Measurements from ENCODE around the gene TMEM44.
A peak's percentile ranks its signal among the peaks of the same experiment; 100 is the strongest.

The TMEM44 gene

GRCh38 chr3:194556086-194557056, 76.8 kb downstream of the TMEM44 start:
- Mint-ChIP-seq H3K4me3 (no peak overlapping the region), H3K27me3 (ENCODE audit: low read depth) (peaks cover 27% of the 10 kb centered on the region), H3K36me3 (ENCODE audit: low read depth) (no peaks in the 10 kb centered on the region), H3K27ac (no peak overlapping the region), H3K4me1 (peaks cover 22% of the 10 kb centered on the region), H3K9me3 (no peaks in the 10 kb centered on the region)
- TF ChIP-seq, protein P1, sequence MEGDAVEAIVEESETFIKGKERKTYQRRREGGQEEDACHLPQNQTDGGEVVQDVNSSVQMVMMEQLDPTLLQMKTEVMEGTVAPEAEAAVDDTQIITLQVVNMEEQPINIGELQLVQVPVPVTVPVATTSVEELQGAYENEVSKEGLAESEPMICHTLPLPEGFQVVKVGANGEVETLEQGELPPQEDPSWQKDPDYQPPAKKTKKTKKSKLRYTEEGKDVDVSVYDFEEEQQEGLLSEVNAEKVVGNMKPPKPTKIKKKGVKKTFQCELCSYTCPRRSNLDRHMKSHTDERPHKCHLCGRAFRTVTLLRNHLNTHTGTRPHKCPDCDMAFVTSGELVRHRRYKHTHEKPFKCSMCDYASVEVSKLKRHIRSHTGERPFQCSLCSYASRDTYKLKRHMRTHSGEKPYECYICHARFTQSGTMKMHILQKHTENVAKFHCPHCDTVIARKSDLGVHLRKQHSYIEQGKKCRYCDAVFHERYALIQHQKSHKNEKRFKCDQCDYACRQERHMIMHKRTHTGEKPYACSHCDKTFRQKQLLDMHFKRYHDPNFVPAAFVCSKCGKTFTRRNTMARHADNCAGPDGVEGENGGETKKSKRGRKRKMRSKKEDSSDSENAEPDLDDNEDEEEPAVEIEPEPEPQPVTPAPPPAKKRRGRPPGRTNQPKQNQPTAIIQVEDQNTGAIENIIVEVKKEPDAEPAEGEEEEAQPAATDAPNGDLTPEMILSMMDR (IDR thresholded peaks at IDR 0.05; ENCODE audit: unreplicated experiment in 3 of 3): no peak

- Mint-ChIP-seq H3K9me3 (no peaks in the 10 kb centered on the region), H3K27ac (no peak overlapping the region), H3K36me3 (ENCODE audit: low read depth) (no peaks in the 10 kb centered on the region), H3K4me3 (peak overlapping the region in 1 of 3 experiments; percentile 4), H3K27me3 (ENCODE audit: low read depth) (peaks cover 27% of the 10 kb centered on the region), H3K4me1 (peaks cover 26% of the 10 kb centered on the region)
- TF ChIP-seq, protein P1 (IDR thresholded peaks at IDR 0.05; ENCODE audit: unreplicated experiment in 3 of 3): no peak
Observed at GRCh38 chr3:194555175-194556062, 77.8 kb downstream of the TMEM44 start.

GRCh38 chr3:194554473-194555123, 78.6 kb downstream of the TMEM44 start:
- peak overlapping the region in 1 of 3 experiments; percentile 16 for H3K27ac Mint-ChIP-seq
- no peaks in the 10 kb centered on the region for H3K36me3 Mint-ChIP-seq (ENCODE audit: low read depth)
- H3K4me1 Mint-ChIP-seq: peaks cover 29% of the 10 kb centered on the region
- H3K4me3 Mint-ChIP-seq: no peak overlapping the region
- TF ChIP-seq, protein P1 (IDR thresholded peaks at IDR 0.05; ENCODE audit: unreplicated experiment in 3 of 3): no peak
- H3K9me3 Mint-ChIP-seq: no peaks in the 10 kb centered on the region
- peaks cover 19% of the 10 kb centered on the region for H3K27me3 Mint-ChIP-seq (ENCODE audit: low read depth)

GRCh38 chr3:194552327-194552949, 80.8 kb downstream of the TMEM44 start:
- peaks cover 36% of the 10 kb centered on the region for H3K4me1 Mint-ChIP-seq

GRCh38 chr3:194549853-194550252, 83.4 kb downstream of the TMEM44 start:
- peaks cover 4% of the 10 kb centered on the region for H3K27me3 Mint-ChIP-seq (ENCODE audit: low read depth)
- TF ChIP-seq, protein P1 (IDR thresholded peaks at IDR 0.05; ENCODE audit: unreplicated experiment in 3 of 3): no peak

More at GRCh38 chr3:194552327-194552949, 80.8 kb downstream of the TMEM44 start:
- peaks cover 2% of the 10 kb centered on the region for H3K9me3 Mint-ChIP-seq
- TF ChIP-seq, protein P1 (IDR thresholded peaks at IDR 0.05; ENCODE audit: unreplicated experiment in 3 of 3): no peak
- no peaks in the 10 kb centered on the region for H3K36me3 Mint-ChIP-seq (ENCODE audit: low read depth)
- H3K4me3 Mint-ChIP-seq: no peak overlapping the region
- no peak overlapping the region for H3K27ac Mint-ChIP-seq
- H3K27me3 Mint-ChIP-seq (ENCODE audit: low read depth): peaks cover 9% of the 10 kb centered on the region

More at GRCh38 chr3:194549853-194550252, 83.4 kb downstream of the TMEM44 start:
- Mint-ChIP-seq H3K36me3 (ENCODE audit: low read depth) (no peaks in the 10 kb centered on the region), H3K9me3 (peaks cover 13% of the 10 kb centered on the region), H3K27ac (no peak overlapping the region), H3K4me1 (peaks cover 20% of the 10 kb centered on the region), H3K4me3 (no peak overlapping the region)
